GM23338 (cell line): ENCODE data around the gene C22orf39.

Experiments used
- CTCF ChIP-seq, 2 experiments: fragments of 200-600 bp in 1 of 2; sonication (generic) in 1 of 2; conservative IDR thresholded peaks; 2 replicates each; pipeline versions ENCODE4 v1.5.1 to v1.6.1; 2016 to 2017; ENCODE audit warnings: antibody characterized with exemption in 2 of 2, low read depth in 2 of 2, mild to moderate bottlenecking in 2 of 2, moderate library complexity in 1 of 2
- EZH2 ChIP-seq: fragments of 200-600 bp; sonication (generic); IDR thresholded peaks from one replicate; pipeline ENCODE4 v1.8.0; 2017; ENCODE audit warnings: antibody characterized with exemption, mild to moderate bottlenecking, low read depth; ENCODE audit not compliant: unreplicated experiment
- EZH2phosphoT487 ChIP-seq: fragments of 200-600 bp; sonication (generic); IDR thresholded peaks from one replicate; pipeline ENCODE4 v1.8.1; 2018; ENCODE audit warnings: antibody characterized with exemption; ENCODE audit not compliant: unreplicated experiment
- JUNB ChIP-seq: IDR thresholded peaks from one replicate; pipeline ENCODE4 v1.6.1; 2016; ENCODE audit warnings: antibody characterized with exemption; ENCODE audit not compliant: unreplicated experiment
- POLR2AphosphoS5 ChIP-seq: IDR thresholded peaks from 2 replicates; pipeline ENCODE4 v1.6.1; 2016; ENCODE audit warnings: antibody characterized with exemption, low read depth
- REST ChIP-seq: IDR thresholded peaks from one replicate; pipeline ENCODE4 v1.6.1; 2018; ENCODE audit warnings: antibody characterized with exemption; ENCODE audit not compliant: unreplicated experiment
- STAT1 ChIP-seq: IDR thresholded peaks from one replicate; pipeline ENCODE4 v1.6.1; 2016; ENCODE audit warnings: antibody characterized with exemption; ENCODE audit not compliant: unreplicated experiment
- ZNF331 ChIP-seq: fragments of 250-450 bp; sonication (Bioruptor Pico); IDR thresholded peaks from 2 replicates; pipeline ENCODE4 v1.5.0; 2020; ENCODE audit warnings: low read depth, mild to moderate bottlenecking, moderate library complexity
- TF ChIP-seq, protein P1 (sequence below): fragments of 250-450 bp; sonication (Bioruptor Pico); IDR thresholded peaks from 2 replicates; pipeline ENCODE4 v1.5.0; 2020; ENCODE audit warnings: mild to moderate bottlenecking, moderate library complexity
- TF ChIP-seq, protein P2 (sequence below): IDR thresholded peaks from 2 replicates; pipeline ENCODE4 v1.6.1; 2016; ENCODE audit warnings: antibody characterized with exemption

DNA sequence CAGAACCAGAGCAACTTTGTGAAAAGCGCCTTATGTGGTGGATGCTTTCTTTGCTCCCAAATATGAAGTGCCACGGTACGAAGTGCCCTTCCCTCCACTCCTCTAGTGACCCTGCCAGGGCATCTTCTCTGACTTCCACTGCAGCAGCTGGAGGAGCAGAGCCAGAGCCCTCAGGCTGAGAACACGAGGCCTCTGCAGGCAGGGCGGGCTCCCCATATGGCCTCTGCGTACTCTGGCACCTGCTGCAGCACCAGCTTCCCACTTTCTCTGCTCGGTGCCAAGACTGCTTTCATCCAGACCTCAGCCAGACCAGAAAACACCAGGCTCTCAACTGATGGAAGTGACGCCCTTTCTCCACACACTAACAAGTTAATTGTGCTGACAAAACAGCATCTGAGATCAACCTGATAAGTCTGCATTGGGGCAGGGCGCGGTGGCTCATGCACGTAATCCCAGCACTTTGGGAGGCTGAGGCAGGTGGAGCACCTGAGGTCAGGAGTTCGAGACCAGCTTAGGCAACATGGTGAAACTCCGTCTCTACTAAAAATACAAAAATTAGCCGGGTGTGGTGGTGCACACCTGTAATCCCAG is 18.7 kb upstream of the C22orf39 start:
- TF ChIP-seq POLR2AphosphoS5 (no peak), JUNB (no peak), REST (no peak), CTCF (conservative IDR thresholded peaks at IDR 0.05; ENCODE audit: low read depth in 2 of 2) (no peak), EZH2 (no peak), ZNF331 (CRISPR knock-in tag) (no peak), EZH2phosphoT487 (no peak), STAT1 (no peak)
- TF ChIP-seq, protein P1, sequence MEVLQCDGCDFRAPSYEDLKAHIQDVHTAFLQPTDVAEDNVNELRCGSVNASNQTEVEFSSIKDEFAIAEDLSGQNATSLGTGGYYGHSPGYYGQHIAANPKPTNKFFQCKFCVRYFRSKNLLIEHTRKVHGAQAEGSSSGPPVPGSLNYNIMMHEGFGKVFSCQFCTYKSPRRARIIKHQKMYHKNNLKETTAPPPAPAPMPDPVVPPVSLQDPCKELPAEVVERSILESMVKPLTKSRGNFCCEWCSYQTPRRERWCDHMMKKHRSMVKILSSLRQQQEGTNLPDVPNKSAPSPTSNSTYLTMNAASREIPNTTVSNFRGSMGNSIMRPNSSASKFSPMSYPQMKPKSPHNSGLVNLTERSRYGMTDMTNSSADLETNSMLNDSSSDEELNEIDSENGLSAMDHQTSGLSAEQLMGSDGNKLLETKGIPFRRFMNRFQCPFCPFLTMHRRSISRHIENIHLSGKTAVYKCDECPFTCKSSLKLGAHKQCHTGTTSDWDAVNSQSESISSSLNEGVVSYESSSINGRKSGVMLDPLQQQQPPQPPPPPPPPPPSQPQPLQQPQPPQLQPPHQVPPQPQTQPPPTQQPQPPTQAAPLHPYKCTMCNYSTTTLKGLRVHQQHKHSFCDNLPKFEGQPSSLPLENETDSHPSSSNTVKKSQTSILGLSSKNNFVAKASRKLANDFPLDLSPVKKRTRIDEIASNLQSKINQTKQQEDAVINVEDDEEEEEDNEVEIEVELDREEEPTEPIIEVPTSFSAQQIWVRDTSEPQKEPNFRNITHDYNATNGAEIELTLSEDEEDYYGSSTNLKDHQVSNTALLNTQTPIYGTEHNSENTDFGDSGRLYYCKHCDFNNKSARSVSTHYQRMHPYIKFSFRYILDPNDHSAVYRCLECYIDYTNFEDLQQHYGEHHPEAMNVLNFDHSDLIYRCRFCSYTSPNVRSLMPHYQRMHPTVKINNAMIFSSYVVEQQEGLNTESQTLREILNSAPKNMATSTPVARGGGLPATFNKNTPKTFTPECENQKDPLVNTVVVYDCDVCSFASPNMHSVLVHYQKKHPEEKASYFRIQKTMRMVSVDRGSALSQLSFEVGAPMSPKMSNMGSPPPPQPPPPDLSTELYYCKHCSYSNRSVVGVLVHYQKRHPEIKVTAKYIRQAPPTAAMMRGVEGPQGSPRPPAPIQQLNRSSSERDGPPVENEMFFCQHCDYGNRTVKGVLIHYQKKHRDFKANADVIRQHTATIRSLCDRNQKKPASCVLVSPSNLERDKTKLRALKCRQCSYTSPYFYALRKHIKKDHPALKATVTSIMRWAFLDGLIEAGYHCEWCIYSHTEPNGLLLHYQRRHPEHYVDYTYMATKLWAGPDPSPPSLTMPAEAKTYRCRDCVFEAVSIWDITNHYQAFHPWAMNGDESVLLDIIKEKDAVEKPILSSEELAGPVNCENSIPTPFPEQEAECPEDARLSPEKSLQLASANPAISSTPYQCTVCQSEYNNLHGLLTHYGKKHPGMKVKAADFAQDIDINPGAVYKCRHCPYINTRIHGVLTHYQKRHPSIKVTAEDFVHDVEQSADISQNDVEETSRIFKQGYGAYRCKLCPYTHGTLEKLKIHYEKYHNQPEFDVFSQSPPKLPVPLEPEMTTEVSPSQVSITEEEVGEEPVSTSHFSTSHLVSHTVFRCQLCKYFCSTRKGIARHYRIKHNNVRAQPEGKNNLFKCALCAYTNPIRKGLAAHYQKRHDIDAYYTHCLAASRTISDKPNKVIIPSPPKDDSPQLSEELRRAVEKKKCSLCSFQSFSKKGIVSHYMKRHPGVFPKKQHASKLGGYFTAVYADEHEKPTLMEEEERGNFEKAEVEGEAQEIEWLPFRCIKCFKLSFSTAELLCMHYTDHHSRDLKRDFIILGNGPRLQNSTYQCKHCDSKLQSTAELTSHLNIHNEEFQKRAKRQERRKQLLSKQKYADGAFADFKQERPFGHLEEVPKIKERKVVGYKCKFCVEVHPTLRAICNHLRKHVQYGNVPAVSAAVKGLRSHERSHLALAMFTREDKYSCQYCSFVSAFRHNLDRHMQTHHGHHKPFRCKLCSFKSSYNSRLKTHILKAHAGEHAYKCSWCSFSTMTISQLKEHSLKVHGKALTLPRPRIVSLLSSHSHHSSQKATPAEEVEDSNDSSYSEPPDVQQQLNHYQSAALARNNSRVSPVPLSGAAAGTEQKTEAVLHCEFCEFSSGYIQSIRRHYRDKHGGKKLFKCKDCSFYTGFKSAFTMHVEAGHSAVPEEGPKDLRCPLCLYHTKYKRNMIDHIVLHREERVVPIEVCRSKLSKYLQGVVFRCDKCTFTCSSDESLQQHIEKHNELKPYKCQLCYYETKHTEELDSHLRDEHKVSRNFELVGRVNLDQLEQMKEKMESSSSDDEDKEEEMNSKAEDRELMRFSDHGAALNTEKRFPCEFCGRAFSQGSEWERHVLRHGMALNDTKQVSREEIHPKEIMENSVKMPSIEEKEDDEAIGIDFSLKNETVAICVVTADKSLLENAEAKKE, result no peak
- TF ChIP-seq, protein P2, sequence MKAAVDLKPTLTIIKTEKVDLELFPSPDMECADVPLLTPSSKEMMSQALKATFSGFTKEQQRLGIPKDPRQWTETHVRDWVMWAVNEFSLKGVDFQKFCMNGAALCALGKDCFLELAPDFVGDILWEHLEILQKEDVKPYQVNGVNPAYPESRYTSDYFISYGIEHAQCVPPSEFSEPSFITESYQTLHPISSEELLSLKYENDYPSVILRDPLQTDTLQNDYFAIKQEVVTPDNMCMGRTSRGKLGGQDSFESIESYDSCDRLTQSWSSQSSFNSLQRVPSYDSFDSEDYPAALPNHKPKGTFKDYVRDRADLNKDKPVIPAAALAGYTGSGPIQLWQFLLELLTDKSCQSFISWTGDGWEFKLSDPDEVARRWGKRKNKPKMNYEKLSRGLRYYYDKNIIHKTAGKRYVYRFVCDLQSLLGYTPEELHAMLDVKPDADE, result no peak
